GM23248 (cell line): Measurements from ENCODE around the gene OTUD6A. TPM values are rescaled to one million over a fixed set of nuclear protein-coding genes. Genes with fewer than 3 reads are reported as not detected.
A peak's percentile ranks its signal among the peaks of the same experiment; 100 is the strongest.

Experiments used
- DNase-seq: peaks from one replicate; pipeline ENCODE4 v3.0.0-alpha.2; 2015
- H2AFZ ChIP-seq: fragments of 200-600 bp; sonication (generic); 2 replicates; pipeline ENCODE4 v1.6.1; 2016; ENCODE audit warnings: antibody characterized with exemption
- H3F3A ChIP-seq: fragments of 200-600 bp; sonication (generic); 2 replicates; pipeline ENCODE4 v1.6.1; 2016; ENCODE audit warnings: mild to moderate bottlenecking, antibody characterized with exemption, mixed run types; ENCODE audit not compliant: insufficient read depth
- H3K27ac ChIP-seq: fragments of 200-600 bp; sonication (generic); 2 replicates; pipeline ENCODE4 v1.5.1; 2016; ENCODE audit warnings: mild to moderate bottlenecking
- H3K27me3 ChIP-seq: fragments of 200-600 bp; sonication (generic); replicated peaks from 2 replicates; pipeline ENCODE4 v1.6.1; 2016; ENCODE audit warnings: mild to moderate bottlenecking; ENCODE audit not compliant: insufficient read depth
- H3K36me3 ChIP-seq: fragments of 200-600 bp; sonication (generic); 2 replicates; pipeline ENCODE4 v1.6.1; 2016; ENCODE audit warnings: low read depth, mild to moderate bottlenecking
- H3K4me1 ChIP-seq: fragments of 200-600 bp; sonication (generic); 2 replicates; pipeline ENCODE4 v1.6.1; 2016; ENCODE audit warnings: mild to moderate bottlenecking; ENCODE audit not compliant: insufficient read depth
- H3K4me2 ChIP-seq: fragments of 200-600 bp; sonication (generic); one replicate; pipeline ENCODE4 v1.6.1; 2016; ENCODE audit warnings: mild to moderate bottlenecking; ENCODE audit not compliant: unreplicated experiment
- H3K4me3 ChIP-seq: fragments of 200-600 bp; sonication (generic); 2 replicates; pipeline ENCODE4 v1.5.1; 2016; ENCODE audit warnings: mild to moderate bottlenecking
- H3K79me2 ChIP-seq: fragments of 200-600 bp; sonication (generic); 2 replicates; pipeline ENCODE4 v1.6.1; 2016; ENCODE audit warnings: mild to moderate bottlenecking; ENCODE audit not compliant: insufficient read depth
- H3K9ac ChIP-seq: fragments of 200-600 bp; sonication (generic); 2 replicates; pipeline ENCODE4 v1.6.1; 2016; ENCODE audit warnings: mild to moderate bottlenecking
- H3K9me2 ChIP-seq: fragments of 200-600 bp; sonication (generic); 2 replicates; pipeline ENCODE4 v1.6.1; 2016; ENCODE audit warnings: mixed run types, mild to moderate bottlenecking, moderate library complexity; ENCODE audit not compliant: insufficient read depth
- H3K9me3 ChIP-seq: fragments of 200-600 bp; sonication (generic); one replicate; pipeline ENCODE4 v1.6.1; 2017; ENCODE audit warnings: low read depth
- H4K20me1 ChIP-seq: fragments of 200-600 bp; sonication (generic); 2 replicates; pipeline ENCODE4 v1.6.0; 2016; ENCODE audit not compliant: insufficient read depth
- EZH2 ChIP-seq: fragments of 200-600 bp; sonication (generic); IDR thresholded peaks from 2 replicates; pipeline ENCODE4 v1.6.1; 2018; ENCODE audit warnings: antibody characterized with exemption, mild to moderate bottlenecking; ENCODE audit not compliant: insufficient read depth, poor library complexity, severe bottlenecking
- EZH2phosphoT487 ChIP-seq: fragments of 200-600 bp; sonication (generic); IDR thresholded peaks from 2 replicates; pipeline ENCODE4 v1.6.1; 2018; ENCODE audit warnings: antibody characterized with exemption, moderate library complexity, mild to moderate bottlenecking, low read depth; ENCODE audit not compliant: insufficient read depth
- WGBS, 2 experiments: methylation state at CpG; one replicate each; pipeline ENCODE4 v1.1.6; 2015 to 2017; ENCODE audit warnings: low lambda C conversion rate in 2 of 2, low coverage in 1 of 2; ENCODE audit errors: missing lambda C conversion rate in 2 of 2; 5-methylcytosine and 5-hydroxymethylcytosine counted together
- in situ Hi-C: fragments of 300-500 bp; cut with MboI; formaldehyde crosslinking; loops from 2 replicates; pipeline ENCODE4 v1.15.0; 2020
- polyA plus RNA-seq: library from polyadenylated mRNA; unstranded; fragments of >200 nt; fragmentation: Nextera tagmentation; extraction: Ambion mirVana; gene quantifications from 2 replicates; pipeline ENCODE4 v1.2.1, GENCODE V29; 2016
- total RNA-seq: library from RNA; depleted of rRNA; stranded (reverse); fragments of >200 nt; shearing (Covaris generic); gene quantifications from 2 replicates; pipeline ENCODE4 v1.2.3, GENCODE V29; 2014

Gene OTUD6A
- total and polyA plus RNA-seq, 2 experiments from 2014 or later: not detected

GRCh38 chrX:70038951-70039350 lies 23.3 kb upstream of the OTUD6A start:
- Histone ChIP-seq H3K27me3 (no peaks in the 10 kb centered on the region), H2AFZ (no peak overlapping the region), H3K9me3 (no peaks in the 10 kb centered on the region), H3K36me3 (no peaks in the 10 kb centered on the region), H3K27ac (no peak overlapping the region), H3K4me3 (no peak overlapping the region), H3K9me2 (no peaks in the 10 kb centered on the region), H3F3A (no peaks in the 10 kb centered on the region), H4K20me1 (no peaks in the 10 kb centered on the region), H3K4me1 (no peaks in the 10 kb centered on the region), H3K79me2 (no peaks in the 10 kb centered on the region), H3K4me2 (no peak overlapping the region), H3K9ac (no peak overlapping the region)
- peak; percentile 15 for DNase-seq
- in situ Hi-C loops: loop anchor here (10.0 kb wide), 1 partner anchor 56 kb away; no protein-coding TSS in a partner anchor
- TF ChIP-seq EZH2phosphoT487 (no peak), EZH2 (no peak)
- WGBS, 2 experiments: 100% methylated on average over 1 of the region's 1 CpG

GRCh38 chrX:70039758-70040157 lies 22.5 kb upstream of the OTUD6A start:
- peaks cover 3% of the 10 kb centered on the region; the same call in 1 of the 2 replicates for H3K4me1 ChIP-seq
- H3K27ac ChIP-seq: no peak overlapping the region
- no peaks in the 10 kb centered on the region for H3K9me2 ChIP-seq
- H3K79me2 ChIP-seq: no peaks in the 10 kb centered on the region
- no peak overlapping the region for H3K9ac ChIP-seq
- in situ Hi-C loops: loop anchor here (10.0 kb wide), 1 partner anchor 55 kb away; no protein-coding TSS in a partner anchor
- H4K20me1 ChIP-seq: no peaks in the 10 kb centered on the region
- H3F3A ChIP-seq: no peaks in the 10 kb centered on the region
- no peaks in the 10 kb centered on the region for H3K27me3 ChIP-seq
- WGBS, 2 experiments: 45 to 64% methylated on average over 2 of the region's 2 CpGs
- no peak for TF ChIP-seq EZH2
- no peak for TF ChIP-seq EZH2phosphoT487
- H3K4me3 ChIP-seq: no peak overlapping the region
- peak; percentile 43 for DNase-seq
- no peaks in the 10 kb centered on the region for H3K36me3 ChIP-seq
- H3K4me2 ChIP-seq: no peak overlapping the region
- no peak overlapping the region for H2AFZ ChIP-seq
- H3K9me3 ChIP-seq: no peaks in the 10 kb centered on the region

GRCh38 chrX:70041993-70042392 lies 20.3 kb upstream of the OTUD6A start:
- H3F3A ChIP-seq: no peaks in the 10 kb centered on the region
- H3K9me3 ChIP-seq: no peaks in the 10 kb centered on the region
- H4K20me1 ChIP-seq: no peaks in the 10 kb centered on the region
- H3K36me3 ChIP-seq: no peaks in the 10 kb centered on the region
- no peak overlapping the region for H3K27ac ChIP-seq
- no peak for DNase-seq
- no peaks in the 10 kb centered on the region for H3K9me2 ChIP-seq
- TF ChIP-seq EZH2: no peak
- in situ Hi-C loops: no loop called here
- peaks cover 7% of the 10 kb centered on the region for H3K4me1 ChIP-seq
- no peak overlapping the region for H3K4me3 ChIP-seq
- H3K27me3 ChIP-seq: no peaks in the 10 kb centered on the region
- H3K79me2 ChIP-seq: no peaks in the 10 kb centered on the region
- no peak overlapping the region for H3K4me2 ChIP-seq
- WGBS, 2 experiments: 82 to 93% methylated on average over 6 of the region's 6 CpGs
- no peak overlapping the region for H2AFZ ChIP-seq
- H3K9ac ChIP-seq: no peak overlapping the region

- H3K27ac ChIP-seq: no peak overlapping the region
- in situ Hi-C loops: no loop called here
- 79 to 86% methylated on average over 8 to 10 of the region's 11 CpGs for WGBS, 2 experiments
Measured at GRCh38 chrX:70042399-70043371, 19.6 kb upstream of the OTUD6A start.

More at GRCh38 chrX:70042399-70043371, 19.6 kb upstream of the OTUD6A start:
- no peak overlapping the region for H3K9ac ChIP-seq
- H3K27me3 ChIP-seq: no peaks in the 10 kb centered on the region
- no peaks in the 10 kb centered on the region for H3K79me2 ChIP-seq
- no peaks in the 10 kb centered on the region for H3K36me3 ChIP-seq
- no peak overlapping the region for H3K4me2 ChIP-seq
- TF ChIP-seq EZH2 (no peak), EZH2phosphoT487 (no peak)
- H3K9me2 ChIP-seq: no peaks in the 10 kb centered on the region
- H3K4me1 ChIP-seq: peaks cover 14% of the 10 kb centered on the region
- no peaks in the 10 kb centered on the region for H3K9me3 ChIP-seq
- no peaks in the 10 kb centered on the region for H4K20me1 ChIP-seq
- no peak overlapping the region for H3K4me3 ChIP-seq
- DNase-seq: peak; percentile 49
- no peak overlapping the region for H2AFZ ChIP-seq
- no peaks in the 10 kb centered on the region for H3F3A ChIP-seq
